Breast epithelium (tissue), 3 donors: ENCODE results near the gene WNK2.

Experiments
- CTCF ChIP-seq, 3 donors: fragments of 450-650 bp; IDR thresholded peaks; one replicate each; pipeline ENCODE4 v1.5.1; 2016 to 2017; ENCODE audit warnings: antibody characterized with exemption in 3 of 3, mild to moderate bottlenecking in 3 of 3, moderate library complexity in 3 of 3
- POLR2A ChIP-seq: fragments of 450-650 bp; IDR thresholded peaks from one replicate; pipeline ENCODE4 v1.6.1; 2016; ENCODE audit warnings: antibody characterized with exemption, mild to moderate bottlenecking, moderate library complexity

DNA sequence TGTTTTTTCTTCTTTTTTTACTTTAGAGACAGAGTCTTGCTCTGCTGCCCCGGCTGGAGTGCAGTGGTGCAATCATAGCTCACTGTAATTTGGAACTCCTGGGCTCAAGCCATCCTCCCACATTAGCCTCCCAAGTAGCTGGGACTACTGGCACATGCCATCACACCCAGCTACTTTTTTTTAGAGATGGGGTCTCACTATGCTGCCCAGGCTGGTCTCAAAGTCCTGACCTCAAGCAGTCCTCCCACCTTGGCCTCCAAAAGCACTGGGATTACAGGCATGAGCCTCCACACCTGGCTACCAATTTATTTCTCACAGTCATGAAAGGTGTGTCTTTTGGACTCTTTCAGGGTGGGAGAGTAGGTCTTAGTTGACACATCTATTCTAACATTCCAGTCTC is 184.5 kb downstream of the WNK2 start:
- TF ChIP-seq CTCF (IDR thresholded peaks at IDR 0.05), result no peak
- TF ChIP-seq POLR2A, result no peak
